Renal cortical epithelial cell (primary cell): ENCODE data around the gene ALPK3. TPM values are rescaled to one million over a fixed set of nuclear protein-coding genes. Genes with fewer than 3 reads are reported as not detected.
A peak's percentile ranks its signal among the peaks of the same experiment; 100 is the strongest.
"Not testable (repeated sequence)": the region's sequence is repeated elsewhere in the genome, so short reads cannot be mapped to it uniquely, and the experiment has no call there.

Experiments used
- DNase-seq: peaks from one replicate; pipeline ENCODE4 v3.0.0-alpha.2; 2011; ENCODE audit warnings: low read depth
- total RNA-seq: library from RNA; depleted of rRNA; stranded (reverse); fragments of >200 nt; gene quantifications from 2 replicates; pipeline ENCODE4 v1.2.3, GENCODE V29; 2014

The ALPK3 gene
- total RNA-seq, 1 donor from 2014 or later = 79.8 TPM

- peak; percentile 70 for DNase-seq
Measured at GRCh38 chr15:84874981-84875699, 58.0 kb downstream of the ALPK3 start.

GRCh38 chr15:84876269-84876668 lies 59.1 kb downstream of the ALPK3 start:
- no peak for DNase-seq

GRCh38 chr15:84877701-84878100 lies 60.5 kb downstream of the ALPK3 start:
- DNase-seq = not testable (repeated sequence)

GRCh38 chr15:84878504-84878903 lies 61.3 kb downstream of the ALPK3 start:
- peak; percentile 52 for DNase-seq

GRCh38 chr15:84879088-84879780 lies 62.1 kb downstream of the ALPK3 start:
- DNase-seq = no peak

- no peak for DNase-seq
Measured at GRCh38 chr15:84880007-84880406, 62.9 kb downstream of the ALPK3 start.

DNA sequence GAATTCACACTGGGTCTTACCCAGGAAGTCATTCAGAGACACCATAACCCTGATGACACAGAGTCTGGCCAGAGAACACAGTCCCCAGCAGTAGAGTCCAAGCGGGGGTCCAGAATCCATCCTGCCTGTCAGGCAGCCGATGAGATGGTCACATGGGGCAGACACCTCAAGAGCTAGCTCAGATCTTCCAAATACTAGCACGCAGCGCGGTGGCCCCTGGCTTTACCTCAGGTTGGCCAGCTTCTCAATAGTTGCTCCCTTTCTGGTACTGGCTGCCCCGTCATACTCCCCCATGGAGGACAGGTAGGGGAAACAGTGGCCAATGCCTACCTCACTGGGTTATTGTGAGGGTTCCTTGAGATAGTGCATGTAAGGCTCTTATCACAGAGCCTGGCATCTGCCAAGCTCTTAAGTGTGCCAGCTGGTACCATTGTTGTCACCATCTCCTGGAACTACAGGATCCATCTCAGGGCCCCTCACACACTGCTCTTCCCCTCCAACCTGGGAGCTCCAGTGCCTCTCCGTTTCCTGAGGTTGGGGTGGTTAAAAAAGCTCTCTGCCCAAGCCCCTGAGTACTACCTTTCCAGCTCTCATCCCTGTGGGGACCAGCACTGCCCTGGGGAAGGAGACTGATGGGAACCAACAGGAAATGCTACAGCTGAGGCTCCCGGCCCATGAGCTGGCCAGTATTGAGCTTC lies 63.8 kb downstream of the ALPK3 start:
- DNase-seq = no peak

GRCh38 chr15:84881520-84881830 lies 64.3 kb downstream of the ALPK3 start:
- DNase-seq = no peak

- no peak for DNase-seq
Measured at GRCh38 chr15:84883466-84883865, 66.3 kb downstream of the ALPK3 start.

DNA sequence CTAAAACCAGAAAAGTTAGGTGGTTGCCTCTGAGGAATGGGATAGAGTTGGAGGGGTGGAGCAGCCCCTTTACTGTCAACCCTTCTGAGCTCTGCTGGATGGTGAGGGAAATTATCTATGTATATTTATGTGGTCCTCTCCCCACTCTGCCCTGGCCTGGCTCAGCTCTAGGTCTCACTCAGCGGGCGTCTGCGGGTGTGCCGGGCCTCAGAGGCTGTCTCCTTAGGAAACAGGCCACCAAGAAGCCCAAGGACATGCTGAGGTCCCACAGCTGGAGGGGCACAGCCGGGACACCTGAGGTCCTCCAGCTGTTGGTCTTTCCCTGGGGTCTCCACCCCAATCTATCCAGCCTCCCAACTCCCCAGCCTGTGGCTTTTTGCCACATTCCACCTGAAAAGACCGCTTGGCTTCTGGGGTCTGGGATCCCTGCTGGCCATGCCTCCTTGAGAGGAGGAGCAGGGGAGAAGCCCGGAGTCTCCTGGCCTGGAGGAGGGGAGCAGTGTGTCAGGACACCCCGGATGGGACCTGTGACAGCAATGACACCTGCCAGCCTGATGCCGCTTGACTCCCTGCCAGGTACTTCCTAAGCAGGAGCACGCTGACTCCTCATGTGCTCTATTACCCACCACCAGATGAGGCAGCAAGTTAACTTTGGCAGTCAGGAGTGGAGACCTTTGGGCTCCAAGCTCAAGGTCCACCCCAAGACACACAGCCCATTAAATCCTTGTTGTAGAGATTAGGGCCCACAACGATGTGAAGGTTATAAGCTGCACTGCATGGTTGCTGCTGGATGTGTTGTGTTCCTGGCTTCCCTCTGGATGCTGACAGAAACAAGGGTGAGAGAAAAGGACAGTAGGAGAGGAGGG lies 67.0 kb downstream of the ALPK3 start, which contains the start of gene SLC28A1:
Gene SLC28A1, plus strand, starts transcription at position 747 of the 866 bp plus-strand sequence. CDS start 3,099 bp downstream, outside the sequence.
- peak; percentile 50 for DNase-seq

DNA sequence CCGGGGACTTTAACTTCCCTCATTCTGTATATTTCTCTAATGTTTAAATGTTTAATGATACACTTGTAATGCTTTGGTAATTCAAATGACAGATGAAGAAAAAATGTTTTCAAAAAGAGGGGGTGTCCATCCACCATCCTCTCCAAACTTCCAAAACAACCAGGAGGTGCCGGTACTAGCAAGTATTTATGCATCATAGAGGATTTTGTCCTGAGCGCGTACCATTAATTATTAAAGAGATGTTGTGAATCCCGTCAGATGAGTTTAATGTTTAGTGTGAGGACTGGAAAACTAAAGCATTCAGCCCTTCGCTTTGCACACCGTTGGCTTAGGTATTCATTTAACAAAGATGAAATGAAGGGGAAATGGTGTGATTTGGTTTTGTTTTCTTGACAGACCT lies 68.6 kb downstream of the ALPK3 start:
- DNase-seq = peak; percentile 35

GRCh38 chr15:84886211-84886983 lies 69.2 kb downstream of the ALPK3 start:
- DNase-seq = no peak

DNA sequence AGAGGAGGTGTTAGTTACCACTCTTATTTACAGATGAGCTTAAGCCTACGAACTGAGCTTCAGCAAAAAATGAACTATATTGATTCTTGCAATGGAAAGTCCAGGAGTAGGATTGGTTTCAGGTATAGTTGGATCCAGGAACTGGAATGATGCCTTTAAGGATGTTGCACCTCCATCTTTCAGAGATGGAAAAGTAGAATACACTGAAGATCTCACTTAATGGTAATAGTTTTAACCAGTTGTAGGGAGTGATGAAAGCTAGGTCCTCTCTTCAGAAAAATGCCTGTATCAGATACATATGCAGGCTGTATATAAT lies 69.8 kb downstream of the ALPK3 start:
- DNase-seq = no peak

- no peak for DNase-seq
Measured at GRCh38 chr15:84887938-84888337, 70.8 kb downstream of the ALPK3 start.

GRCh38 chr15:84888639-84889038 lies 71.5 kb downstream of the ALPK3 start:
- no peak for DNase-seq

DNA sequence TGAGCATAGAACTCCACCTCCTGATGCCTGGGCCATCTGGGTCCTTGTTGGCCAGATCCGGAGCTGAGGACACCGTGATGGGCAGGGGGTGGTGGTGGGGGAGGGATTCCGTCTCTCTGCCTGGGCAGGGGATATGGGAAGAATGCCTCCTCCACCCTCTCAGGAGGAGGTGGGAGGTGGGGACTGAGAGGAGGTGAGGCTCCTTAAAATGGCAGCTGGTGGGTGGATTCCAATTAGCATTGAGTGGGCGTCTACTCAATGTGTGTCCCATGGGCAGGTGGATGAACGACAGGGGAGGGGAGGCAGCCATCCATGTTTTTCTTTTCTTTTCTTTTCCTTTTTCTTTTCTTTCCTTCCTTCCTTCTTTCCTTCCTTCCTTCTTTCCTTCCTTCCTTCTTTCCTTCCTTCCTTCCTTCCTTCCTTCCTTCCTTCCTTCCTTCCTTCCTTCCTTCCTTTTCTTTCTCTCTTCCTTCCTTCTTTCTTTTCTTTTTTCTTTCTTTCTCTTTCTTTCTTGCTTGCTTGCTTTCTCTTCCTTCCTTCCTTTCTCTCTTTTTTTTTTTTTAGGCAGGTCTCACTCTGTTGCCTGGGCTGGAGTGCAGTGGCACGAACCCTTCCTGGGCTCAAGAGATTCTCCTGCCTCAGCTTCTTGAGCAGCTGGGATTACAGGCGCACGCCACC lies 72.3 kb downstream of the ALPK3 start:
- no peak for DNase-seq

DNA sequence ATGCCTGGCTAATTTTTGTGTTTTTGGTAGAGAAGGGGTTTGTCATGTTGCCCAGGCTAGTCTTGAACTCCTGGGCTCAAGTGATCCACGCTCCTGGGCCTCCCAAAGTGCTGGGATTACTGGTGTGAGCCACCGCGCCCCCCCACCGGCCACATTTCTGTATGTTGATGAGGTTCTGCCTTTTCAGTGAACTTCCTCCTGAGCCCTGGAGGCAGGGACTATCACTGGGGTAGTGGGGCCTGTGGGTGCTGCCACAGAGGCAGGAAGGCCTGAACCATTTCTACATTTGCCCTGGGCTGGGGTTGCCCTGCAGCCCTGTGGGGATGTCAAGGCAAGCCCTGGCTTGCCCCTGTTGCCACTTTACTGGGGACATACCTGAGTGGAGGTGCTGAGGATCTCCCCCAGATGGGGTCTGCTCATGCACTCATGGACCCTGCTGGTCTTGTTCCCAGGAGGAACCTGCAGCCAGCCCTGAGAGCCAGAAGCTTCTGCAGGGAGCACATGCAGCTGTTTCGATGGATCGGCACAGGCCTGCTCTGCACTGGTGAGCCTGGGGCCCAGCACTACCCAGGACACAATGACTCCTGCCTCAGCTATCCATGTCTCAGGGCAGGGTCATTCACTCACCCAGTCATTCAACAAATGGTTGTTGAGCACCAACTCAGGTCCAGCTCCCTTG lies 73.0 kb downstream of the ALPK3 start:
- no peak for DNase-seq

GRCh38 chr15:84890670-84891162 lies 73.6 kb downstream of the ALPK3 start:
- DNase-seq = no peak

DNA sequence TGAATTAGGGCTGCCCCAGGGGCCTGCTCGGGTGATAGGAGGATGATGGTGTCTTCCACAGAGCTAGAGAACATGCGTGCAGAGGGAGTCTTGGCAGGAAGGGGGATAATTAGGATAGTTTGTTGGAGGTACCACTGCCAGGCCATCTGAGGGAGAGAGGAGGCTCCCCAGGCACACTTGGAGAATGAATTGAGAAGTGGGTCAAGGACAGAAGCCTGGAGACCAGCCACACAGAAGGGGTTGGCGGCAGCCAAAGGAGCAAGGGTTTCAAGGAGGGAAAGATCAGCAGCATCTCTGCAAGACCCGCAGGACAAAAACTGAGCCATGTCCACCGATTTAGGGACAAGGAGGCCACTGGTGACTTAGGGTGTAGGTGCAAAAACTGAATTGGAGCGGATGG lies 74.2 kb downstream of the ALPK3 start:
- no peak for DNase-seq

GRCh38 chr15:84892786-84893307 lies 75.7 kb downstream of the ALPK3 start:
- DNase-seq = no peak
